H9 (cell line): Measurements from ENCODE around the gene ABCC11. TPM values are rescaled to one million over a fixed set of nuclear protein-coding genes. Genes with fewer than 3 reads are reported as not detected.
A peak's percentile ranks its signal among the peaks of the same experiment; 100 is the strongest.

ENCODE experiments used
- DNase-seq: peaks from one replicate; pipeline ENCODE4 v3.0.0-alpha.2; 2017
- H2AFZ ChIP-seq: one replicate; pipeline ENCODE4 v1.6.1; 2013; ENCODE audit warnings: mild to moderate bottlenecking, low read length, control low read depth, moderate library complexity
- H2AK5ac ChIP-seq: 2 replicates; pipeline ENCODE4 v1.6.1; 2013; ENCODE audit warnings: low read length, control low read depth, mixed read lengths; ENCODE audit not compliant: insufficient read length
- H2BK120ac ChIP-seq: one replicate; pipeline ENCODE4 v1.6.1; 2013; ENCODE audit warnings: low read depth, mild to moderate bottlenecking, low read length, control low read depth, inconsistent platforms; ENCODE audit not compliant: poor library complexity, severe bottlenecking
- H2BK12ac ChIP-seq: 2 replicates; pipeline ENCODE4 v1.6.1; 2013; ENCODE audit warnings: low read length, control low read depth, mixed read lengths, low read depth; ENCODE audit not compliant: insufficient read length
- H2BK15ac ChIP-seq: 2 replicates; pipeline ENCODE4 v1.6.1; 2013; ENCODE audit warnings: low read depth, low read length, control low read depth
- H2BK20ac ChIP-seq: one replicate; pipeline ENCODE4 v1.6.1; 2013; ENCODE audit warnings: low read depth, mild to moderate bottlenecking, low read length, control low read depth, inconsistent platforms; ENCODE audit not compliant: poor library complexity, severe bottlenecking
- H2BK5ac ChIP-seq: 2 replicates; pipeline ENCODE4 v1.6.1; 2013; ENCODE audit warnings: low read length, control low read depth, mixed read lengths; ENCODE audit not compliant: insufficient read length
- H3K14ac ChIP-seq: 2 replicates; pipeline ENCODE4 v1.6.1; 2013; ENCODE audit warnings: low read length, control low read depth; ENCODE audit not compliant: insufficient read depth
- H3K18ac ChIP-seq: 2 replicates; pipeline ENCODE4 v1.6.1; 2013; ENCODE audit warnings: low read depth, mild to moderate bottlenecking, mixed read lengths, low read length, control low read depth; ENCODE audit not compliant: insufficient read length
- H3K23ac ChIP-seq: 2 replicates; pipeline ENCODE4 v1.6.1; 2013; ENCODE audit warnings: low read length, control low read depth, mixed read lengths, low read depth; ENCODE audit not compliant: insufficient read length
- H3K23me2 ChIP-seq: 2 replicates; pipeline ENCODE4 v1.6.1; 2013; ENCODE audit warnings: low read depth, mild to moderate bottlenecking, mixed read lengths, low read length, control low read depth; ENCODE audit not compliant: insufficient read length, poor library complexity, severe bottlenecking
- H3K27ac ChIP-seq: 2 replicates; pipeline ENCODE4 v1.5.1; 2013; ENCODE audit warnings: low read length, control low read depth, mixed read lengths, low read depth; ENCODE audit not compliant: insufficient read length
- H3K27me3 ChIP-seq: 2 replicates; pipeline ENCODE4 v1.6.1; 2013; ENCODE audit warnings: low read length, control low read depth, inconsistent platforms; ENCODE audit not compliant: insufficient read depth
- H3K4ac ChIP-seq: 2 replicates; pipeline ENCODE4 v1.6.1; 2013; ENCODE audit warnings: low read depth, mild to moderate bottlenecking, control low read depth, inconsistent platforms, low read length, moderate library complexity
- H3K4me1 ChIP-seq: 2 replicates; pipeline ENCODE4 v1.6.1; 2013; ENCODE audit warnings: low read length, control low read depth, inconsistent platforms; ENCODE audit not compliant: insufficient read depth
- H3K4me2 ChIP-seq: 2 replicates; pipeline ENCODE4 v1.6.1; 2013; ENCODE audit warnings: low read length, control low read depth, mixed read lengths; ENCODE audit not compliant: insufficient read length, insufficient read depth
- H3K56ac ChIP-seq: 2 replicates; pipeline ENCODE4 v1.6.1; 2013; ENCODE audit warnings: low read depth, mild to moderate bottlenecking, mixed read lengths, low read length, control low read depth; ENCODE audit not compliant: insufficient read length
- H3K79me1 ChIP-seq: 2 replicates; pipeline ENCODE4 v1.6.1; 2013; ENCODE audit warnings: low read depth, mild to moderate bottlenecking, moderate library complexity, low read length, control low read depth, inconsistent platforms; ENCODE audit not compliant: insufficient read depth, poor library complexity, severe bottlenecking
- H3K79me2 ChIP-seq: 2 replicates; pipeline ENCODE4 v1.6.1; 2013; ENCODE audit warnings: low read length, control low read depth, inconsistent platforms; ENCODE audit not compliant: insufficient read depth
- H3K9ac ChIP-seq: 2 replicates; pipeline ENCODE4 v1.6.1; 2013; ENCODE audit warnings: low read length, control low read depth, mixed read lengths; ENCODE audit not compliant: insufficient read length; ENCODE audit errors: extremely low read depth
- H3K9me3 ChIP-seq: one replicate; pipeline ENCODE4 v1.6.1; 2013; ENCODE audit warnings: low read depth, low read length, inconsistent platforms; ENCODE audit not compliant: control insufficient read depth
- H3T11ph ChIP-seq: one replicate; pipeline ENCODE4 v1.6.1; 2013; ENCODE audit warnings: mild to moderate bottlenecking, low read length, control low read depth, inconsistent platforms
- H4K20me1 ChIP-seq: one replicate; pipeline ENCODE4 v1.6.1; 2013; ENCODE audit not compliant: control insufficient read depth, insufficient read length, insufficient read depth
- H4K5ac ChIP-seq: 2 replicates; pipeline ENCODE4 v1.6.1; 2013; ENCODE audit warnings: low read depth, mild to moderate bottlenecking, mixed read lengths, low read length, control low read depth; ENCODE audit not compliant: insufficient read length
- H4K8ac ChIP-seq: replicated peaks from 2 replicates; pipeline ENCODE4 v1.6.1; 2013; ENCODE audit warnings: low read length, control low read depth, mixed read lengths, low read depth; ENCODE audit not compliant: insufficient read length
- H4K91ac ChIP-seq: 2 replicates; pipeline ENCODE4 v1.6.1; 2013; ENCODE audit warnings: low read depth, mild to moderate bottlenecking, moderate library complexity, mixed read lengths, low read length, control low read depth; ENCODE audit not compliant: insufficient read length
- H3K27ac Mint-ChIP-seq, 3 experiments: 2 replicates in 2 of 3; 3 replicates in 1 of 3; pipeline ENCODE4 v1.8.0; 2020 to 2021; ENCODE audit warnings: mixed read lengths in 3 of 3, mild to moderate bottlenecking in 1 of 3, moderate library complexity in 1 of 3
- H3K27me3 Mint-ChIP-seq: 2 replicates; pipeline ENCODE4 v1.8.0; 2021; ENCODE audit warnings: low read depth, mild to moderate bottlenecking, moderate library complexity, mixed read lengths
- H3K36me3 Mint-ChIP-seq, 3 experiments: 2 replicates in 2 of 3; 3 replicates in 1 of 3; pipeline ENCODE4 v1.8.0; 2020 to 2021; ENCODE audit warnings: low read depth in 3 of 3, mixed read lengths in 3 of 3; ENCODE audit not compliant: insufficient read depth in 1 of 3
- H3K4me1 Mint-ChIP-seq, 2 experiments: 2 replicates each; pipeline ENCODE4 v1.8.0; 2020; ENCODE audit warnings: mixed read lengths in 2 of 2
- H3K4me3 Mint-ChIP-seq, 2 experiments: 2 replicates in 1 of 2; 3 replicates in 1 of 2; pipeline ENCODE4 v1.8.0; 2020 to 2021; ENCODE audit warnings: mild to moderate bottlenecking in 2 of 2, mixed read lengths in 2 of 2, moderate library complexity in 1 of 2
- H3K9me3 Mint-ChIP-seq, 2 experiments: 2 replicates in 1 of 2; 3 replicates in 1 of 2; pipeline ENCODE4 v1.8.0; 2020; ENCODE audit warnings: mild to moderate bottlenecking in 2 of 2, mixed read lengths in 2 of 2, moderate library complexity in 1 of 2
- CTCF ChIP-seq: fragments of 200-600 bp; sonication (generic); conservative IDR thresholded peaks from 3 replicates; pipeline ENCODE4 v1.8.0; 2021; ENCODE audit warnings: antibody characterized with exemption, mild to moderate bottlenecking
- WGBS: extraction: QIAGEN DNeasy Blood & Tissue Kit; methylation state at CpG from one replicate; pipeline ENCODE4 v1.1.7; 2013; ENCODE audit warnings: missing lambda C conversion rate, low lambda C conversion rate, mixed read lengths; ENCODE audit not compliant: insufficient read length; ENCODE audit errors: extremely low coverage; 5-methylcytosine and 5-hydroxymethylcytosine counted together
- total RNA-seq: library from RNA; stranded (reverse); gene quantifications from 2 replicates; pipeline ENCODE4 v1.2.1, GENCODE V29; 2021

Gene ABCC11
- total RNA-seq, 1 experiment from 2014 or later, result 0.33 TPM

GRCh38 chr16:48246066-48246465, 1.3 kb downstream of the ABCC11 start:
- no peaks in the 10 kb centered on the region; the same call in 1 of the 2 replicates for H3K27me3 Mint-ChIP-seq
- no peak overlapping the region for H3K56ac ChIP-seq
- no peak overlapping the region for H2BK5ac ChIP-seq
- H3K27me3 ChIP-seq, result no peaks in the 10 kb centered on the region
- no peaks in the 10 kb centered on the region for H3K36me3 Mint-ChIP-seq
- no peak for DNase-seq
- no peak overlapping the region for H2BK15ac ChIP-seq
- no peak overlapping the region for H2AFZ ChIP-seq
- H2BK12ac ChIP-seq, result no peak overlapping the region
- H3K4me1 ChIP-seq, result peaks cover 2% of the 10 kb centered on the region; the same call in 1 of the 2 replicates
- no peak overlapping the region for H4K5ac ChIP-seq
- peaks cover 8 to 14% of the 10 kb centered on the region in 2 experiments for H3K4me1 Mint-ChIP-seq
- no peak overlapping the region for H3K14ac ChIP-seq
- TF ChIP-seq CTCF, result no peak
- H3K4ac ChIP-seq, result no peak overlapping the region
- H3K27ac ChIP-seq, result no peak overlapping the region
- no peak overlapping the region for H3K18ac ChIP-seq
- no peak overlapping the region for H4K91ac ChIP-seq
- no peak overlapping the region for H3K27ac Mint-ChIP-seq
- H2BK120ac ChIP-seq, result no peak overlapping the region
- H2BK20ac ChIP-seq, result no peak overlapping the region
- no peaks in the 10 kb centered on the region for H3K79me1 ChIP-seq
- no CpG with 5 or more reads among the region's 2 CpGs for WGBS
- no peak overlapping the region for H3K4me2 ChIP-seq
- no peak overlapping the region for H3K23ac ChIP-seq
- H3T11ph ChIP-seq, result no peak overlapping the region
- peak overlapping the region; percentile 20 to 87; a peak in 2 of 5 replicates for H3K4me3 Mint-ChIP-seq
- H3K23me2 ChIP-seq, result peaks cover 7% of the 10 kb centered on the region
- no peak overlapping the region for H4K8ac ChIP-seq
- H3K79me2 ChIP-seq, result no peaks in the 10 kb centered on the region; the same call in 1 of the 2 replicates
- H3K9me3 Mint-ChIP-seq, result peaks cover 0 to 4% of the 10 kb centered on the region in 2 experiments; a peak in 2 of 5 replicates
- H3K9ac ChIP-seq, result no peak overlapping the region
- H3K9me3 ChIP-seq, result no peaks in the 10 kb centered on the region
- H2AK5ac ChIP-seq, result no peak overlapping the region
- H4K20me1 ChIP-seq, result no peaks in the 10 kb centered on the region
